K562 (cell line): ENCODE data around the gene UMODL1. TPM values are rescaled to one million over a fixed set of nuclear protein-coding genes. Genes with fewer than 3 reads are reported as not detected.

ENCODE experiments used
- ATAC-seq: fragments of 200-7000 bp; cut with Tn5 transposase; 3 replicates; pipeline ENCODE4 v1.9.1; 2020; ENCODE audit warnings: moderate library complexity
- BruUV-seq: library from RNA; stranded (reverse); fragments of 400-500 nt; replicated peaks from 2 replicates; lab custom pipeline; 2021; lab: Mats Ljungman, UMichigan
- CTCF ChIA-PET: fragments of 300-600 bp; formaldehyde crosslinking; extraction: SDS; loops from one replicate; lab custom pipeline; 2021; ENCODE audit warnings: low intra/inter-chr PET ratio; lab: Yijun Ruan, JAX
- POLR2A ChIA-PET: fragments of 300-600, 350-650 bp; sonication (Branson Sonifier 250); formaldehyde crosslinking; extraction: SDS; loops from one replicate; lab custom pipeline; 2021; ENCODE audit warnings: antibody characterized with exemption, inconsistent platforms; lab: Yijun Ruan, JAX
- DNase-seq, 4 experiments: peaks; one replicate each; pipeline versions ENCODE4 v3.0.0 to v3.0.0-alpha.2; 2011 to 2018; ENCODE audit warnings: low spot score in 3 of 4, mixed read lengths in 3 of 4; ENCODE audit errors: extremely low read depth in 1 of 4
- FAIRE-seq: peaks from 2 replicates; lab custom pipeline; 2011; peaks lifted over from hg19 to GRCh38; lab: Jason Lieb, UNC
- H2AFZ ChIP-seq: 2 replicates; pipeline ENCODE4 v1.6.0; 2011; ENCODE audit warnings: low read depth, low read length, control low read depth, inconsistent platforms
- H3K27ac ChIP-seq: fragments of 200-600 bp; 3 replicates; pipeline ENCODE4 v1.8.0; 2011; ENCODE audit warnings: low read depth, mild to moderate bottlenecking, control low read depth, inconsistent platforms, low read length, moderate library complexity, mixed read lengths; ENCODE audit errors: extremely low read depth
- H3K27me3 ChIP-seq, 2 experiments: fragments of 300-600 bp in 1 of 2; 2 replicates in 1 of 2; 3 replicates in 1 of 2; pipeline versions ENCODE4 v1.6.0 to v1.8.0; 2011; ENCODE audit warnings: inconsistent platforms in 2 of 2, low read length in 2 of 2, mild to moderate bottlenecking in 1 of 2, mixed read lengths in 1 of 2, moderate library complexity in 1 of 2; ENCODE audit not compliant: control insufficient read depth in 2 of 2, insufficient read depth in 2 of 2
- H3K36me3 ChIP-seq: fragments of 300-600 bp; 3 replicates; pipeline ENCODE4 v1.8.0; 2011; ENCODE audit warnings: mild to moderate bottlenecking, low read length, inconsistent platforms; ENCODE audit not compliant: control insufficient read depth, insufficient read depth
- H3K4me1 ChIP-seq, 2 experiments: fragments of 200-600 bp in 1 of 2; replicated peaks in 1 of 2; 2 replicates in 1 of 2; 3 replicates in 1 of 2; pipeline versions ENCODE4 v1.5.1 to v1.8.0; 2011; ENCODE audit warnings: inconsistent platforms in 2 of 2, low read length in 2 of 2, mild to moderate bottlenecking in 1 of 2, mixed read lengths in 1 of 2, moderate library complexity in 1 of 2; ENCODE audit not compliant: control insufficient read depth in 2 of 2, insufficient read depth in 2 of 2
- H3K4me2 ChIP-seq: 2 replicates; pipeline ENCODE4 v1.6.1; 2011; ENCODE audit warnings: low read length, control low read depth, inconsistent platforms, mixed read lengths; ENCODE audit not compliant: insufficient read depth
- H3K4me3 ChIP-seq: fragments of 200-600 bp; sonication (generic), shearing (Covaris generic); 2 replicates; pipeline ENCODE4 v1.5.1; 2016; ENCODE audit warnings: control low read depth, inconsistent platforms
- H3K79me2 ChIP-seq: fragments of 200-600 bp; 3 replicates; pipeline ENCODE4 v1.8.0; 2011; ENCODE audit warnings: low read length, inconsistent platforms; ENCODE audit not compliant: control insufficient read depth, insufficient read depth
- H3K9ac ChIP-seq, 2 experiments: 2 replicates each; pipeline versions ENCODE4 v1.6.0 to v1.6.1; 2011; ENCODE audit warnings: low read depth in 2 of 2, low read length in 2 of 2, control low read depth in 1 of 2, inconsistent platforms in 1 of 2, mild to moderate bottlenecking in 1 of 2, mixed read lengths in 1 of 2; ENCODE audit not compliant: insufficient read depth in 1 of 2
- H3K9me1 ChIP-seq: one replicate; pipeline ENCODE4 v1.6.0; 2011; ENCODE audit warnings: inconsistent platforms, mild to moderate bottlenecking, low read length, moderate library complexity; ENCODE audit not compliant: control insufficient read depth, insufficient read depth
- H3K9me3 ChIP-seq: replicated peaks from 2 replicates; pipeline ENCODE4 v1.5.1; 2011; ENCODE audit warnings: low read depth, low read length, inconsistent platforms; ENCODE audit not compliant: control insufficient read depth, insufficient read depth
- H4K20me1 ChIP-seq: replicated peaks from 2 replicates; pipeline ENCODE4 v1.6.1; 2011; ENCODE audit warnings: low read length, inconsistent platforms, mixed read lengths; ENCODE audit not compliant: control insufficient read depth, insufficient read depth
- ATF1 ChIP-seq, 2 experiments: fragments of 450-650 bp in 1 of 2; IDR thresholded peaks; 2 replicates each; pipeline ENCODE4 v1.6.1; 2016; ENCODE audit warnings: missing compliant biosample characterization in 1 of 2, missing genetic modification characterization in 1 of 2
- MAFG ChIP-seq: fragments of 450-650 bp; conservative IDR thresholded peaks from 2 replicates; pipeline ENCODE4 v1.6.1; 2016; ENCODE audit warnings: missing genetic modification characterization, missing compliant biosample characterization
- NFIC ChIP-seq: fragments of 450-650 bp; IDR thresholded peaks from 2 replicates; pipeline ENCODE4 v1.6.1; 2017; ENCODE audit warnings: mild to moderate bottlenecking, inconsistent platforms
- PHB2 ChIP-seq: fragments of 450-650 bp; IDR thresholded peaks from 2 replicates; pipeline ENCODE4 v1.6.1; 2017; ENCODE audit warnings: low read depth
- PYGO2 ChIP-seq: fragments of 450-650 bp; IDR thresholded peaks from 2 replicates; pipeline ENCODE4 v1.6.1; 2016; ENCODE audit warnings: mild to moderate bottlenecking, missing genetic modification characterization, moderate library complexity, missing compliant biosample characterization
- U2AF1 ChIP-seq: fragments of 200-400 bp; formaldehyde crosslinking; optimal IDR thresholded peaks from 2 replicates; pipeline ENCODE3; 2017; ENCODE audit warnings: mild to moderate bottlenecking, low read depth, low read length, moderate library complexity
- ZNF224 ChIP-seq: sonication (generic); formaldehyde crosslinking; IDR thresholded peaks from 2 replicates; pipeline ENCODE4 v1.8.0; 2022; ENCODE audit warnings: mild to moderate bottlenecking, missing genetic modification reagents
- ZNF583 ChIP-seq: fragments of 250-450 bp; sonication (Bioruptor Pico); IDR thresholded peaks from 2 replicates; pipeline ENCODE4 v1.4.0; 2020
- WGBS: fragments of 100-300 bp; shearing (Covaris generic); methylation state at CpG from one replicate; pipeline ENCODE4 v1.1.6; 2016; ENCODE audit warnings: low coverage, mixed read lengths; ENCODE audit not compliant: insufficient coverage; ENCODE audit errors: missing lambda C conversion rate; 5-methylcytosine and 5-hydroxymethylcytosine counted together
- in situ Hi-C: fragments of 300-500 bp; cut with MboI; formaldehyde crosslinking; loops from 4 replicates; pipeline ENCODE4 v1.15.0; 2018; ENCODE audit warnings: inconsistent platforms, mixed read lengths
- intact Hi-C: fragments of 100-400 bp; cut with micrococcal nuclease; formaldehyde crosslinking; loops from 2 replicates; pipeline ENCODE4 v1.14.2; 2022
- polyA plus RNA-seq, 8 experiments: library from polyadenylated mRNA; depleted of rRNA in 4 of 8; stranded (reverse) in 5 of 8; unstranded in 3 of 8; fragments of >200 nt; fragmentation: Nextera tagmentation in 2 of 8; fragmentation: Illumina TruSeq in 1 of 8; extraction: Ambion mirVana in 2 of 8; extraction: Trizol in 1 of 8; gene quantifications; 2 replicates each; pipeline versions ENCODE4 v1.2.1 to v1.2.3, GENCODE V29; 2011 to 2014; ENCODE audit warnings: inconsistent platforms in 1 of 8, missing spikeins in 1 of 8
- total RNA-seq, 7 experiments: library from RNA; depleted of rRNA in 6 of 7; stranded (reverse); fragments of >200 nt in 6 of 7; fragmentation: Illumina TruSeq in 2 of 7; extraction: Trizol in 2 of 7; gene quantifications; 2 replicates each; pipeline versions ENCODE4 v1.2.1 to v1.2.3, GENCODE V29; 2011 to 2021; ENCODE audit warnings: low replicate concordance in 1 of 7
- TF ChIP-seq, protein P1 (sequence below): fragments of 250-450 bp; sonication (Bioruptor Pico); IDR thresholded peaks from 2 replicates; pipeline ENCODE4 v1.4.0; 2020; ENCODE audit warnings: mild to moderate bottlenecking, moderate library complexity, borderline replicate concordance

The UMODL1 gene
- total and polyA plus RNA-seq, 9 of the 15 experiments (the other 6 are each of a cell fraction or from before 2014, with no cell fraction given): not detected

DNA sequence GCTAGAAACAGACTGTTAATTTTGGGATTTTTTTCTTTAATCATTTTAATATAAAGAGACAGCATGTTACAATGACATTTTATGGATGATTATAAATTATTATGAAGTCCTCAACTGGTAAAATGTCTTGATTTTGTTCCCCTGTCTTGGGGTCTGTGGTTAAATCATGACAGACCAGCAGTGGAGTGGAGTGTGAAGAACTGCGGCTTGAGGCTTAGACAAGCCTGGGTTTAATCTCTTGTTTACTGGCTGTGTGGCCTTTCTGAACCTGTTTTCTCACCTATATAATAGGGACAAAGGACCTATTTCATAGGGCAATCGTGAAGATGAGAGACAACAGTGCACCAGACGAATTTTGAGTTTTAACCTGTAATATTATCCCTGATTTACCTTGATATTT, 1.8 kb upstream of the UMODL1 start:
- DNase-seq: no peak
- no peak for ATAC-seq
- H3K79me2 ChIP-seq: no peaks in the 10 kb centered on the region
- FAIRE-seq: no peak
- H3K9ac ChIP-seq: no peak overlapping the region
- H3K9me3 ChIP-seq: no peaks in the 10 kb centered on the region
- H3K4me3 ChIP-seq: no peak overlapping the region
- no peaks in the 10 kb centered on the region for H3K4me1 ChIP-seq
- H3K36me3 ChIP-seq: no peaks in the 10 kb centered on the region
- WGBS: 3% methylated on average over 3 of the region's 3 CpGs
- peaks cover 66 to 80% of the 10 kb centered on the region in 2 experiments for H3K27me3 ChIP-seq
- no peak overlapping the region for H3K27ac ChIP-seq
- H3K4me2 ChIP-seq: no peak overlapping the region
- in situ Hi-C loops: no loop called here
- no TSS peak for BruUV-seq
- ChIA-PET CTCF (no interaction called here), POLR2A (interaction anchor here (0.9 kb wide), 1 partner anchor 336 kb away, joined by 3 read pairs; no protein-coding TSS in a partner anchor)
- TF ChIP-seq PYGO2 (tag) (no peak), ATF1 (CRISPR knock-in tag; IDR thresholded peaks at IDR 0.05) (no peak), ATF1 (tag; IDR thresholded peaks at IDR 0.05) (no peak), ZNF224 (CRISPR knock-in tag) (no peak), NFIC (no peak), PHB2 (no peak), ZNF583 (CRISPR knock-in tag) (no peak), U2AF1 (no peak), MAFG (no peak)
- TF ChIP-seq, protein P1, sequence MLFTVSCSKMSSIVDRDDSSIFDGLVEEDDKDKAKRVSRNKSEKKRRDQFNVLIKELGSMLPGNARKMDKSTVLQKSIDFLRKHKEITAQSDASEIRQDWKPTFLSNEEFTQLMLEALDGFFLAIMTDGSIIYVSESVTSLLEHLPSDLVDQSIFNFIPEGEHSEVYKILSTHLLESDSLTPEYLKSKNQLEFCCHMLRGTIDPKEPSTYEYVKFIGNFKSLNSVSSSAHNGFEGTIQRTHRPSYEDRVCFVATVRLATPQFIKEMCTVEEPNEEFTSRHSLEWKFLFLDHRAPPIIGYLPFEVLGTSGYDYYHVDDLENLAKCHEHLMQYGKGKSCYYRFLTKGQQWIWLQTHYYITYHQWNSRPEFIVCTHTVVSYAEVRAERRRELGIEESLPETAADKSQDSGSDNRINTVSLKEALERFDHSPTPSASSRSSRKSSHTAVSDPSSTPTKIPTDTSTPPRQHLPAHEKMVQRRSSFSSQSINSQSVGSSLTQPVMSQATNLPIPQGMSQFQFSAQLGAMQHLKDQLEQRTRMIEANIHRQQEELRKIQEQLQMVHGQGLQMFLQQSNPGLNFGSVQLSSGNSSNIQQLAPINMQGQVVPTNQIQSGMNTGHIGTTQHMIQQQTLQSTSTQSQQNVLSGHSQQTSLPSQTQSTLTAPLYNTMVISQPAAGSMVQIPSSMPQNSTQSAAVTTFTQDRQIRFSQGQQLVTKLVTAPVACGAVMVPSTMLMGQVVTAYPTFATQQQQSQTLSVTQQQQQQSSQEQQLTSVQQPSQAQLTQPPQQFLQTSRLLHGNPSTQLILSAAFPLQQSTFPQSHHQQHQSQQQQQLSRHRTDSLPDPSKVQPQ (CRISPR knock-in tag): no peak
- intact Hi-C loops: no loop called here
- peaks cover 19% of the 10 kb centered on the region; the same call in 1 of the 2 replicates for H4K20me1 ChIP-seq
- no peak overlapping the region for H2AFZ ChIP-seq
- no peaks in the 10 kb centered on the region for H3K9me1 ChIP-seq
